CD4-positive, alpha-beta T cell treated with Interleukin-6 at 100 ng/mL for 8 hours (primary cell): ENCODE measurements around the gene PRKAR1B.
"Not testable (repeated sequence)": the region's sequence is repeated elsewhere in the genome, so short reads cannot be mapped to it uniquely, and the experiment has no call there.

Experiments used
- DNase-seq: peaks from one replicate; pipeline ENCODE4 v3.0.0-alpha.2; 2020; ENCODE audit warnings: mixed read lengths, low spot score

Gene PRKAR1B

GRCh38 chr7:756928-757560, 30.0 kb upstream of the PRKAR1B start:
- DNase-seq, result no peak

- DNase-seq, result no peak
Observed at GRCh38 chr7:756231-756927, 29.3 kb upstream of the PRKAR1B start.

- DNase-seq, result no peak
Observed at GRCh38 chr7:755413-755805, 28.3 kb upstream of the PRKAR1B start.

- no peak for DNase-seq
Observed at GRCh38 chr7:754531-755412, 27.7 kb upstream of the PRKAR1B start.

- no peak for DNase-seq
Observed at GRCh38 chr7:753190-753589, 26.1 kb upstream of the PRKAR1B start.

GRCh38 chr7:752256-752655, 25.2 kb upstream of the PRKAR1B start:
- not testable (repeated sequence) for DNase-seq

- no peak for DNase-seq
Observed at GRCh38 chr7:751826-752225, 24.7 kb upstream of the PRKAR1B start.

- DNase-seq, result no peak
Observed at GRCh38 chr7:750111-750905, 23.2 kb upstream of the PRKAR1B start.

GRCh38 chr7:749140-749551, 22.1 kb upstream of the PRKAR1B start:
- no peak for DNase-seq

- no peak for DNase-seq
Observed at GRCh38 chr7:748446-748845, 21.4 kb upstream of the PRKAR1B start.

- DNase-seq, result no peak
Observed at GRCh38 chr7:747186-747585, 20.1 kb upstream of the PRKAR1B start.

- DNase-seq, result no peak
Observed at GRCh38 chr7:746155-747061, 19.3 kb upstream of the PRKAR1B start.

GRCh38 chr7:745431-746154, 18.5 kb upstream of the PRKAR1B start:
- no peak for DNase-seq

GRCh38 chr7:744854-745430, 17.9 kb upstream of the PRKAR1B start:
- DNase-seq, result no peak

GRCh38 chr7:744128-744520, 17.0 kb upstream of the PRKAR1B start:
- not testable (repeated sequence) for DNase-seq

GRCh38 chr7:743341-744127, 16.5 kb upstream of the PRKAR1B start:
- DNase-seq, result not testable (repeated sequence)

GRCh38 chr7:742791-743190, 15.7 kb upstream of the PRKAR1B start:
- DNase-seq, result no peak

GRCh38 chr7:741850-742249, 14.8 kb upstream of the PRKAR1B start:
- no peak for DNase-seq

- DNase-seq, result no peak
Observed at GRCh38 chr7:741191-741671, 14.2 kb upstream of the PRKAR1B start.
